TTC549 (cell line): ENCODE results near the gene UBE2E2.

Source experiments
- FAIRE-seq: peaks from 2 replicates; lab custom pipeline; 2012; peaks lifted over from hg19 to GRCh38; lab: Jason Lieb, UNC

The UBE2E2 gene

GRCh38 chr3:23277688-23278087 lies 74.6 kb downstream of the UBE2E2 start:
- FAIRE-seq: no peak

DNA sequence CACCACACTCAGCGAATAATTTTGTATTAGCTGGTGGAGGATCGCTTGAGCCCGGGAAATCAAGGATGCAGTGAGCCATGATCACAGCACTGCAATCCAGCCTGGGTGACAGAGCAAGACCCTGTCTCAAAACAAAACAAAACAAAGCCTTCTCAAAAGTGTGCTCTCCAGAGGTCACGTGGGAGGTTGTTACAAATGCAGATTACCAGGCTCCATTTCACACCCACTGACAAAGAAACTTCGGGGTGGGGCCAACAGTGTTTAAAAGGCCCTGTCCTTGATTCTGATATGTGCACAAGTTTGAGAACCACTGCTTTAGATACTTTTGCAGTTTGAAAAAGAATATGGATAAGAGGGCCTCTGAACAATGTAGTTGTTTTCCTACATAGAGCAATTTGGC lies 80.5 kb downstream of the UBE2E2 start:
- FAIRE-seq: no peak

GRCh38 chr3:23288286-23288685 lies 85.2 kb downstream of the UBE2E2 start:
- no peak for FAIRE-seq

GRCh38 chr3:23288715-23289114 lies 85.6 kb downstream of the UBE2E2 start:
- FAIRE-seq: no peak

GRCh38 chr3:23292432-23292831 lies 89.3 kb downstream of the UBE2E2 start:
- no peak for FAIRE-seq

GRCh38 chr3:23294770-23295387 lies 91.8 kb downstream of the UBE2E2 start:
- no peak for FAIRE-seq

DNA sequence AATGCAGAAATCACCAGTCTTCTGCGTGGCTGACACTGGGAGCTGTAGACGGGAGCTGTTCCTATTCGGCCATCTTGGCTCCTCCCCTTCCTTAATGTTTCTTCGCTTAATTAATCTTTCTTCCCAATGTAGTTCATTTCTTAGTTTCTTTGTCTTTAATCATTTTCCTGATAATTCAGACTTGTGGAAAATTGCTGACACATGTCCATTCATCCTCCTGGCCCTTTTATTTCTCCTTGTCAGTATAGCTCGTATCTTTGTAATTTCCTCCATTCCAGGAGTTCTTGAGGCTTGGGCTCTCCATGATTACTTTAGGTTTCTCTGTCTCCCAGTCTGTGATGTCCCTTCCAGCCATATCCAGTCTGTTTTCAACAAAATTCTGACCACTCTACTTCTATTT lies 98.7 kb downstream of the UBE2E2 start:
- no peak for FAIRE-seq

GRCh38 chr3:23302271-23302670 lies 99.1 kb downstream of the UBE2E2 start:
- FAIRE-seq: no peak

- no peak for FAIRE-seq
Observed at GRCh38 chr3:23303601-23304217, 100.6 kb downstream of the UBE2E2 start.

DNA sequence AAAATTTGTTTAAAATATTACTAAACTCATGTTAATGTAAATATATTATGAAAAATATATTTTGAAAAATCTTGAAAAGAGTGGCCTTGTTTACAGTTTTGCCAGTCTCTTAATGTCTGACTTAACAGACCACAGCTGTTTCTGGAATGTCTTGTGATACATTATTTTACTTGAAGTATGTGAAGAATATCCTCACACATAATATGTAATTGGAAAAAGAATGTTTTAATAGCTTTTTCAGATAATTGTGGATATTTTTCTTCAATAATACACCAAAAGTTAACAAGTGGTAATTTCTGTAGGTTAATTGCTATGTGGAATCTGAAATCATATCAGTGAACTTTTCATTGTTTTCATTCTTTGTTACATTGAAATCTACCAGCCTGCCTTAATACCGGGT lies 101.3 kb downstream of the UBE2E2 start:
- no peak for FAIRE-seq

GRCh38 chr3:23308986-23309625 lies 106.0 kb downstream of the UBE2E2 start:
- FAIRE-seq: no peak

DNA sequence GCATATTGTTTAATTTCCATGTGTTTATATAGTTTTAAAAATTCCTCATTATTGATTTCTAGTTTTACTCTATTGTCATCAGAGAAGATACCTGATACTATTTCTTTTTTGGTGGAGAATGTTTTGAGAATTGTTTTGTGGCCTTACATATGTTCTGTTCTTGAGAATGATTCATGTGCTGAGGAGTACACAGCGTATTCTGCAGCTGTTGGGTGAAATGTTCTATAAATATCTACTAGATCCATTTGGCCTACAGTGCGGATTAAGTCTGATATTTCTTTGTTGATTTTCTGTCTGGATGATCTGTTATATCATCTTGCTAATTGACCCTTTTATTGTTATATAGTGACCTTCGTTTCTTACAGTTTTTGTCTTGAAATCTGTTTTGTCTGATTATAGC lies 109.7 kb downstream of the UBE2E2 start:
- FAIRE-seq: no peak

GRCh38 chr3:23314981-23315762 lies 112.0 kb downstream of the UBE2E2 start:
- FAIRE-seq: no peak

- FAIRE-seq: no peak
Observed at GRCh38 chr3:23316924-23317323, 113.8 kb downstream of the UBE2E2 start.

GRCh38 chr3:23319366-23320312 lies 116.5 kb downstream of the UBE2E2 start:
- FAIRE-seq: no peak

GRCh38 chr3:23320586-23321570 lies 117.8 kb downstream of the UBE2E2 start:
- FAIRE-seq: no peak

DNA sequence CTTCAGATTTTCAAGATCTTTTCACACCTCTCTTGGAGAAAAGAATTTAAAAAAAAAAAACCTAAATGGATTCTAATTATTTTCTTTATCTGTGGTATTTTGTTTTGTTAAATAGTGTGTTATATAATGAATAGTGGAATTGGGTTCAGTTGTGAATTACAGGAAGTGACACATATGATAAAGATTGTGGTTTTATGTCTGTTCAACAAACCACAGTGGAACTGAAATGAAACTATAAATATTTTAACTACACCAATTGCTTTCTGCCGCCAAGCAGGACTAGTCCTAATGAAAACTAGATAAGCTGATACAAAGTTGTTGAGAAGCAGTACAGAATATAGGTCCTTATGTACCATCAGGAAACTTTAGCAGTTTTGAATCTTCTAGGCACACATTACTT lies 121.6 kb downstream of the UBE2E2 start:
- no peak for FAIRE-seq

DNA sequence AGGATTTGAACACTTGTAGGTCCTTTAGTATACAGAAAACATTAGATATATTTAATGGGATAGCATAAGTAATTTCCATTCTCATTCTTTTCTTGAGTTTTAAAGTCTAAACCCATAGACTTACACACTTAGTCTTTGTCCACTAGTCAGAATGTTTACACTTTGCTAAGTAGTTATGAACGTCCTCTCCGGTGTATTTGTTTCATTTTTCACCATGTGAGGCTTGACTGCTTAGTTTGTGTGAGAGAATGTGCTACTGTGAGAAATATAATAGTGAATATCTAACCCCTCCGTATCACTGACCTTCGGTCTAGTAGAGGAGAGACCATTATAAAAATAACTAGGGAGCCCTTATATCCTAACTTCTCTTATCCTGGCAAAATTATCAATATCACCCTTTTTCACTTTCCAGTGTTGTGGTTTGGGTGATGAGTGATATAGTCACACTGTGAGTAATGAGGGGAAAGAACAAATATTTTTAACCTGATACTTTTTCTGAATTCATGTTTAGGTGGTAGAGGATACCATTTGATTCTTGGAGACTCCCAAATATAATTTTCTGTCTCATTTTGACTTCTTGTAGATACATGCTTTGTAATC lies 122.4 kb downstream of the UBE2E2 start:
- no peak for FAIRE-seq

DNA sequence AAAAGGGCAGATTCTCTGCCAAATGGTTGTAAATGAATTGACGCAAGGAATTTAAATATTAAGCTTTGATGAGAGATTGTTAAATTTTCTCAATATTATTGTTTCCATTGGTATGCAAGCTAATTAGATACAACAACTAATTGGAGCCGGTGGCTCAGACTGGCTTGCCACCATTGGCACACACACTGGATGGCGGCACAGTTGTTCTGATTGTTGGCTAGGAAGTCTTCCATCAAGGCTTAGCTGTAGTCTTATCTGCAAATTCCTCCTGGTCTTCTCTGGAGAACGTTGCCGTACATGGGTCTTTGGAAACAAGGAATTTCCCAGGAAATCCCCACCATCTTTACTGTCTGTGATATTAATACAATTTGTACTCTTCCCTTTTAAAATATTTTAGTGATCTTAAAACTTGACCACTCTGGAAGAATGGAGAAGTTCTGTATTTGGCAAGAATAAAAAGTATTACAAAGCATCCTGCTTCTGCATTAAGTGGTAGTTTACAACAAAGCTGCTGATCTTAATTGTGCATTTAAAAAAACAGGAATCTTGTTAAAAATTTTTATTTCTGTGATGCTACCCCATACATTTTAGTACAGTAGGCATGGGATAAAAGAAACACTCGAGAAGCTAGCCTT lies 126.5 kb downstream of the UBE2E2 start:
- FAIRE-seq: no peak

DNA sequence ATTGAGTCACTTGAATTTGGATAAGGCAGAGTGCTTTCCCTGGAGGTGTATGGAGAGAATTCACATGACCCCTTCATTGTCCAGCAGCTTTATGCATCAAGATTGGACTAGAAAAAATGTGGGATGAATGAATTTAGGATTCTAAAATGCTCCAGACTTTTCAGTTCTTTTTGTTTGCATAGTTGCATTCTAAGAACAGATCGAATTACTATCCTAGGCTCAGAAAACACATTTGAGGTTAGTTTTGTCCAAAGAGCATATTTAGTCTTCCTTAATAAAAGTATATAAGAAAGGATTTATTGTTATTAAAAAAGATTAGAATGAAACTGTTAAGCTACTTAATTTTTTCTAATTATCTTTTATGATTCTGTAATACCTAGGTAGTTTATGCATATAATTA lies 127.4 kb downstream of the UBE2E2 start:
- FAIRE-seq: no peak
